NCI-H345 treated with DMSO at 0.1 percent for 48 hours (cell line): Measurements from ENCODE around the gene AIMP2.
"Not testable (repeated sequence)": the region's sequence is repeated elsewhere in the genome, so short reads cannot be mapped to it uniquely, and the experiment has no call there.

ENCODE experiments used
- DNase-seq: peaks from one replicate; lab custom pipeline; 2025; ENCODE audit not compliant: unreplicated experiment; lab: John Stamatoyannopoulos, UW

AIMP2 gene

GRCh38 chr7:6008668-6009611 lies at the start of gene AIMP2, which contains the start of gene PMS2:
Gene AIMP2, plus strand, starts transcription at chr7:6009272. Its CDS starts 92 bp downstream, at chr7:6009364.
Gene PMS2, minus strand, starts transcription at chr7:6009049. Its CDS starts 30 bp downstream, at chr7:6009019.
- DNase-seq = peak; percentile 95

DNA sequence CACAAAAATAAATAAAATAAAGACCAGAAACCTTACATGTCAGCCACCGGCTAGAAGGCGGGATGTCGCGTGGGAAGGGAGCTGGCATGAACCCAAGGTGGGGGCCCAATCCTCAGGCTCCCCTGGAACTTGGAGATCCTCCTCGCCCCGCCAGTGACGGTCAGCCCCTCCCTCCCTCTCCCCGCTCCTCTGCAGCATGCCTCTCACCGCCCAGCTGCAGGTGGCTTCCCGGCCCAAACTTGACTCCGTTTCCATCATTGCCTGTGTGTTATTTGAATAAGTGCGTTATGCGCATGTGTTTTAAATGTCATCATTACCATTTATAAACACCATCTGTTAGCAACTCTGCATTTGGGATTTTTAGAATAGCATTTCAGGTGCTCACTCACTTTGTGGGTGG lies 45.9 kb upstream of the AIMP2 start:
- DNase-seq = not testable (repeated sequence)

GRCh38 chr7:5963810-5964209 lies 45.3 kb upstream of the AIMP2 start:
- DNase-seq = not testable (repeated sequence)

GRCh38 chr7:5970347-5970911 lies 38.6 kb upstream of the AIMP2 start, which contains the start of gene RSPH10B:
Gene RSPH10B, minus strand, starts transcription at chr7:5970689. Its CDS starts 3,573 bp downstream, at chr7:5967116.
- not testable (repeated sequence) for DNase-seq

GRCh38 chr7:5973580-5973979 lies 35.5 kb upstream of the AIMP2 start:
- not testable (repeated sequence) for DNase-seq

- not testable (repeated sequence) for DNase-seq
Observed at GRCh38 chr7:5979680-5980314, 29.3 kb upstream of the AIMP2 start.

- not testable (repeated sequence) for DNase-seq
Observed at GRCh38 chr7:5987061-5987460, 22.0 kb upstream of the AIMP2 start.

GRCh38 chr7:5997210-5997808 lies 11.8 kb upstream of the AIMP2 start:
- peak; percentile 7 for DNase-seq

DNA sequence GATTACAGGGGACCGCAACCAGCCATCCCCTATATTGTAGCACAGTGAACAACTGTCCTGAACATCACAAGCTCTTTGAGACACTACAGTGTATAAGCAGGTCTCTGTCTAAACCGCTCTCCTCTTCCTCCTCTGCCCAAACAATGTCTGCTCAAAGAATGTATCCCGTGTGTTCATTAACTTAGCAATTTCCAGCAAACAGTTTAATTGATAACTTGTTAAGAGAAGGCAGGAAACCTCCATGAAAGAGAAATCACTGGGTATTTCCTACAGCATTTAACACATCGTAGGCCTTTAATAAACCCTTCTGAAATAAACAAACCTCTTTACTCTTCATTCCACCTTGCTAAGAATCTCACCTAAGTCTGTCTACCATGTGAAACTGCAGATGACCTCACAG lies 1.7 kb upstream of the AIMP2 start:
- DNase-seq = no peak

- not testable (repeated sequence) for DNase-seq
Observed at GRCh38 chr7:6007835-6008590, 1.1 kb upstream of the AIMP2 start.

DNA sequence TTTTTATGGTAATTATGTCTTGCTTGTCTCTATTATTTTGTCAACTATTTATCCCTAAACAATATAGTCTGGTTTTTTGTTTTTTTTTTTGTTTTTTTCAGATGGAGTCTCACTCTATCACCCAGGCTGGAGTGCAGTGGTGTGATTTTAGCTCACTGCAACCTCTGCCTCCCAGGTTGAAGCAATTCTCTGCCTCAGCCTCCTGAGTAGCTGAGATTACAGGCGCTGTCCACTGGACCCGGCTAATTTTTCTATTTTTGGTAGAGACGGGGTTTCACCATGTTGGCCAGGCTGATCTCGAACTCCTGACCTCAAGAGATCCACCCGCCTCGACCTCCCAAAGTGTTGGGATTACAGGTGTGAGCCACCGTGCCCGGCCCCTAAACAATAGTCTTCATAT lies 1.3 kb downstream of the AIMP2 start:
- DNase-seq = not testable (repeated sequence)

DNA sequence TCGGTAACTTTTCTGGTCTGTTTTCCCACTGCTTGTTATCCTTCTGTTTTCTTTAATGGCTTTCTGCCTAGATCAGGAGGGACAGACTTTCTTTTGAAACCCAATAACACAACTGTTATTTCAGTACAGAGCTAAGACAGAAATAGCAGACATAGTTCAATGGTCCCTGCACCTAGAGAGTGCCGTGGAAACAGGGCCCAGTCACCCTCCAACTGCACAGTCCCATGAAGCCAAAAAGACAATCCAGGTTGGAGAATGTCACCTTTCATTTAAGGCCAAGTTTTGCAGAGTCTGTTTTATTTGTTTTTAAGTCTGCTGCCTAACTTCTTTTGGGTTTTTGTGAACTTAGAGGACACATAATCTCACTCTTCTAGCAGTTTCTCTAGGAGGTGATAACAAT lies 2.5 kb downstream of the AIMP2 start:
- no peak for DNase-seq

GRCh38 chr7:6012355-6013104 lies 3.5 kb downstream of the AIMP2 start:
- DNase-seq = no peak

DNA sequence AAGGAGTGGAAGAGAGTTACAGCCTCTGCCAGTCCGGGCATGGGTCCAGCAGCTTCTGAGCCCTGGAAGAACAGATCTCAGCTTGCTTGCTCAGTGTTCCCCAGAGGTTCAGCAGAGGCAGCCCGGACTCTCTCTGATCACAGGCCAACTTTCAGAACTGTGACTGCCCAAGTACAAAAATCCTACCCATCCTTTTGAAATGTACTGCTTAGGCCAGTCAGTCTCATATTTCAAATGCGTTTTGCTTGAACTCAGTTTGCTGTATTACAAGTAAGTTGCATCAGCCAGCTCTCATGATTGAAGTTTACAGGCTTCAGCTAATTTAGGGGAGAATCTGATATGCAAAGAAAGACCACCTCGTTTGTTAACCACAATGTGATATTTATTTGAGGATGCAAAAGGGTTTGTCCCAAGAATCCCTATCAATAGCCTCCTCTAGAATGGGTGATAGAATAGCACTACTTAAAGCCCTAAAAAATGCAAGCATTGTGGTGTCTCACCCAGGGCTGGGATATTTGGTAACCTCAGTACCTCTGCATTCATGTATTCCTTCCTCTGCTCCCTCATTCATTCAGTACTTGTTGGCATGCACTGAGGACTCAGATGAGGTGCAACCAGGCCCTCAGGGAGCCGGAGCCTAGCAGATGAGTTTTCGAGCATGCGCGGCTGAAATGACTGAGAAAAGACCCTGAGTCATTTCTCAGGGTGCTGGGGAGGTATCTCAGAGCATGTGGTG lies 7.0 kb downstream of the AIMP2 start:
- DNase-seq = peak; percentile 0

DNA sequence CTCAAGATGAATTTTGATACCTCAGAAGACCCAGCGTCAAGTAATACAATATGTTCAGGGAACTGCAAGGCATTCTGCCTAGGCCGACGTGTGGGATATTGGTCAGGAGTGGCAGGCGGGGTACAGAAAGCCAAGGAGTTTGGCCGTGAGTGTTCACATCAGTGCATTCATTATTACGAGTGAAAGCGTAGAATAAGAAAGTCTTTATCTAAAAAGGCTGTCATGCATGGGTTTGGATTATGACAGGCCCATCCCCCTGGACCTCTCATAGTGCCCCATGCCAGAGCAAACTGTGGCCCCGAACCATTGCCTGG lies 7.5 kb downstream of the AIMP2 start:
- no peak for DNase-seq

DNA sequence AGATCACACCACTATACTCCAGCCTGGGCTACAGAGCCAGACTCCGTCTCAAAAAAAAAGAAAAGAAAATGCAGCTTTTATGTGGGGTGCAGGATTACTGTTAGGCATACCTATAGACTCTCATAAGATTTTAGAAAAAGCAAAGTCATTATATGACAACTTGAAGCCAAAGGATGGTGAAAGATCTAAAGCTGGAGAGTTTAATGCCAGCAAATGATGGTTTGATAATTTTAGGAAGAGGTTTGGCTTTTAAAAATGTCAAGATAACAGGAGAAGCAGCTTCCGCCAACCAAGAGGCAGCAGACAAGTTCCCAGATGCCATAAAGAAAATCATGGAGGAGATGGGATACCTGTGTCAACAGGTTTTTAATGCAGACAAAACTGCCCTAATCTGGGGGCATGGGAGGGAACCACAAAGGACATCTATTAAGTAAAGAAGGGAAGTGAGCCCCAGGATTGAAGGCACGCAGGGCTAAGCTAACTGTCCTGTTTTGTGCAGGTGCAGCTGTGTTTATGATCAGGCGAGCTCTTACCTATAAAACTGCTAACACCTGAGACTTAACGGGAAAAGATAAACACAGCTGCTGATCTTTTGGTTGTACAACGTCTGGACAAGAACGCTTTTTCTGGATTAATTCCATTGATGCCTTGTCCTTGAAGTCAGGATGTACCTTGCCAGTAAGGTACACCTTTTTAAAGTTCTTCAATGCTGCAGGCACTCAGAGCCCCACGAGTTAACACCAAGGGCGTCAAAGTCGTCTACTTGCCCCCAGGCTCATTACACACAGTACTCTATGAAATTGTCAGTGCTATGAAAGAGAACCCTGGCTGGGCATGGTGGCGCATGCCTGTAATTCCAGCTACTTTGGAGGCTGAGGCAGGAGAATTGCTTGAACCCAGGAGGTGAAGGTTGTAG lies 11.6 kb downstream of the AIMP2 start:
- DNase-seq = peak; percentile 69

GRCh38 chr7:6022707-6023106 lies 13.6 kb downstream of the AIMP2 start:
- no peak for DNase-seq

DNA sequence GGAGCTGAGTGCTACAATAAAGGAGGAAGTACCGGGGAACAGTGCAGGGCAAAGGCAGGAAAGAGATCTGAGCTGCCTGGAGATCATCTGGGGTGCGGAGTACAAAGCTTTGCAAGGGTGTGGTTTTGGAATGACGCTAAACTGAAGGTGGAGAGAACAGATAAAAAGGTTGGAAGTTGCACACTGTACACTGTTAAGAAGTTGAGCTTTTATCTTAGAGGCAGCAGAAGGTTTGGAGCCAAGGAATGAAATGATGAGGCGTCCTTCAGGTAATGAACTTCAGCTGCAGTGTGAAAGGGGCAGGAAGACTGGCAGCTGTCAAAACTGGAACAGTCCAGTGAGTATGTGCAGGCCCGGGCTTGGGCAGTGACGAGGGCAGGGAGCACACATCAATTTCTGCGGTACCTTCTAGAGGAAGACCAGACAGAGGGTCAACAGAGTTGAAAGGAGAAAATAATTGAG lies 14.9 kb downstream of the AIMP2 start:
- no peak for DNase-seq
